HAP-1 (cell line): ENCODE measurements around the gene CDKN2D.
"Not testable (repeated sequence)": the region's sequence is repeated elsewhere in the genome, so short reads cannot be mapped to it uniquely, and the experiment has no call there.

Experiments
- DNase-seq, 2 experiments: peaks; one replicate each; pipeline ENCODE4 v3.0.0-alpha.2; 2016 to 2020; ENCODE audit warnings: low spot score in 2 of 2
- H3K27me3 ChIP-seq: fragments of 250-450 bp; sonication (Bioruptor Pico); 2 replicates; pipeline ENCODE4 v1.5.1; 2020; ENCODE audit warnings: low read depth, mild to moderate bottlenecking, moderate library complexity
- H3K36me3 ChIP-seq: fragments of 250-450 bp; sonication (Bioruptor Pico); replicated peaks from 2 replicates; pipeline ENCODE4 v1.5.1; 2020; ENCODE audit warnings: mild to moderate bottlenecking
- H3K4me1 ChIP-seq: fragments of 250-450 bp; sonication (Bioruptor Pico); 2 replicates; pipeline ENCODE4 v1.5.1; 2020; ENCODE audit warnings: mild to moderate bottlenecking
- H3K4me3 ChIP-seq: fragments of 250-450 bp; sonication (Bioruptor Pico); 2 replicates; pipeline ENCODE4 v1.5.1; 2020; ENCODE audit warnings: mild to moderate bottlenecking, moderate library complexity
- H3K9me3 ChIP-seq: fragments of 250-450 bp; sonication (Bioruptor Pico); 2 replicates; pipeline ENCODE4 v1.5.1; 2020; ENCODE audit warnings: mild to moderate bottlenecking, moderate library complexity
- in situ Hi-C: fragments of 300-500 bp; cut with MboI; formaldehyde crosslinking; loops from 3 replicates; pipeline ENCODE4 v1.14.3; 2020; ENCODE audit warnings: low sequenced_read_pairs, inconsistent platforms, mixed read lengths

CDKN2D gene

GRCh38 chr19:10593820-10594637 lies 25.2 kb upstream of the CDKN2D start:
- Histone ChIP-seq H3K36me3 (no peaks in the 10 kb centered on the region), H3K27me3 (no peaks in the 10 kb centered on the region; the same call in 1 of the 2 replicates), H3K9me3 (no peaks in the 10 kb centered on the region), H3K4me3 (no peak overlapping the region), H3K4me1 (no peaks in the 10 kb centered on the region)
- DNase-seq: no peak
- in situ Hi-C loops: no loop called here

GRCh38 chr19:10593148-10593547 lies 24.4 kb upstream of the CDKN2D start:
- Histone ChIP-seq H3K4me1 (no peaks in the 10 kb centered on the region), H3K36me3 (no peaks in the 10 kb centered on the region), H3K9me3 (no peaks in the 10 kb centered on the region), H3K27me3 (no peaks in the 10 kb centered on the region; the same call in 1 of the 2 replicates), H3K4me3 (no peak overlapping the region)
- no peak for DNase-seq
- in situ Hi-C loops: no loop called here

- Histone ChIP-seq H3K4me1 (no peaks in the 10 kb centered on the region), H3K9me3 (no peaks in the 10 kb centered on the region), H3K4me3 (no peak overlapping the region), H3K27me3 (peaks cover 4% of the 10 kb centered on the region; the same call in 1 of the 2 replicates), H3K36me3 (no peaks in the 10 kb centered on the region)
- DNase-seq: no peak
- in situ Hi-C loops: no loop called here
Observed at GRCh38 chr19:10587839-10588150, 19.0 kb upstream of the CDKN2D start.

DNA sequence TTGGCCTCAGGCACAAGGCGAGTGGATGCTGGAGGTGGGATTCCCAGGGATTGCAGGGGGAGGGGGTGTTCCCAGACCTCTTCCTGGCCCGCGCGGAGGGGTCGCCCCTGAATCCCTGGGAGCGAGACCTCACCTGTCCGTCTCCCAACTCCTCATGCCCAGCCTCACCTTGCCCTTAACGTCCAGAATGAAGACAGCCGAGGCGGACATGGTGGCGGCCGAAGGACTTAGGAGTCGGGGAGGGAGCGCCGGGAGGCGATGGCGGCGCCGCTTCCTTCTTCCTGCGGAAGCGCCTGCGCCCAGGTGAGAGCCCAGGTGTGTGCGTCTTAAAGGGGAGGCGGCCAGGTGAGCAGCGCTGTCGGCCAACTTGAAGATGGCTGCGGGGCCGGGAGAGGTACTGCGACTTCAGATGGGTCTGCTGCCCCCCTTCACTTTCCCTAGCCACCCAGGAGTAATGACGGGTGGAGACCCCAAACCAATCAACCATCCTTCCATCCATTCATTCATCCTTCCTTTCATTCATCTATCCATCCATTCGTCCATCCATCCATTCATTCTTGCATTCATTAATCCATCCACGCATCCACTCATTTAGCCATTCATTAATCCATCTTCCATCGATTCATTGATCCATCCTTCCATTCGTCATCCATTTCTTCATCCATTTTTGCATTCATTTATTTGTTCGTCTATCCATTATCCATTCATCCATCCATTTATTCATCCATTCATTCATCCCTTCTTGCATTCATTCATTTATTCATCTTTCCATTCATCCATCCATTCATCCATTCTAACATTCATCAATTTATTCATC lies 18.5 kb upstream of the CDKN2D start, which contains the start of gene AP1M2:
Gene AP1M2, minus strand, starts transcription at position 291 of the 817 bp plus-strand sequence. Its CDS starts 81 bp downstream, at position 210.
- DNase-seq: no peak
- peaks cover 4% of the 10 kb centered on the region; the same call in 1 of the 2 replicates for H3K27me3 ChIP-seq
- no peaks in the 10 kb centered on the region for H3K9me3 ChIP-seq
- H3K4me3 ChIP-seq: no peak within 1 kb of the TSS
- H3K36me3 ChIP-seq: no peaks in the 10 kb centered on the region
- H3K4me1 ChIP-seq: no peaks in the 10 kb centered on the region
- in situ Hi-C loops: no loop called here

GRCh38 chr19:10586396-10586795 lies 17.6 kb upstream of the CDKN2D start:
- DNase-seq: no peak
- H3K27me3 ChIP-seq: peaks cover 4% of the 10 kb centered on the region; the same call in 1 of the 2 replicates
- H3K36me3 ChIP-seq: no peaks in the 10 kb centered on the region
- no peaks in the 10 kb centered on the region for H3K4me1 ChIP-seq
- no peak overlapping the region for H3K4me3 ChIP-seq
- in situ Hi-C loops: no loop called here
- no peaks in the 10 kb centered on the region for H3K9me3 ChIP-seq

GRCh38 chr19:10583036-10583776 lies 14.4 kb upstream of the CDKN2D start:
- Histone ChIP-seq H3K4me3 (no peak overlapping the region), H3K36me3 (no peaks in the 10 kb centered on the region), H3K9me3 (no peaks in the 10 kb centered on the region), H3K27me3 (peaks cover 4% of the 10 kb centered on the region; the same call in 1 of the 2 replicates), H3K4me1 (no peaks in the 10 kb centered on the region)
- DNase-seq: no peak
- in situ Hi-C loops: loop anchor here (5.0 kb wide), 1 partner anchor 59 kb away; no protein-coding TSS in a partner anchor

GRCh38 chr19:10582091-10582490 lies 13.3 kb upstream of the CDKN2D start:
- H3K4me3 ChIP-seq: no peak overlapping the region
- DNase-seq: no peak
- H3K4me1 ChIP-seq: no peaks in the 10 kb centered on the region
- in situ Hi-C loops: loop anchor here (5.0 kb wide), 1 partner anchor 60 kb away; no protein-coding TSS in a partner anchor
- H3K27me3 ChIP-seq: no peaks in the 10 kb centered on the region
- H3K36me3 ChIP-seq: no peaks in the 10 kb centered on the region
- no peaks in the 10 kb centered on the region for H3K9me3 ChIP-seq

DNA sequence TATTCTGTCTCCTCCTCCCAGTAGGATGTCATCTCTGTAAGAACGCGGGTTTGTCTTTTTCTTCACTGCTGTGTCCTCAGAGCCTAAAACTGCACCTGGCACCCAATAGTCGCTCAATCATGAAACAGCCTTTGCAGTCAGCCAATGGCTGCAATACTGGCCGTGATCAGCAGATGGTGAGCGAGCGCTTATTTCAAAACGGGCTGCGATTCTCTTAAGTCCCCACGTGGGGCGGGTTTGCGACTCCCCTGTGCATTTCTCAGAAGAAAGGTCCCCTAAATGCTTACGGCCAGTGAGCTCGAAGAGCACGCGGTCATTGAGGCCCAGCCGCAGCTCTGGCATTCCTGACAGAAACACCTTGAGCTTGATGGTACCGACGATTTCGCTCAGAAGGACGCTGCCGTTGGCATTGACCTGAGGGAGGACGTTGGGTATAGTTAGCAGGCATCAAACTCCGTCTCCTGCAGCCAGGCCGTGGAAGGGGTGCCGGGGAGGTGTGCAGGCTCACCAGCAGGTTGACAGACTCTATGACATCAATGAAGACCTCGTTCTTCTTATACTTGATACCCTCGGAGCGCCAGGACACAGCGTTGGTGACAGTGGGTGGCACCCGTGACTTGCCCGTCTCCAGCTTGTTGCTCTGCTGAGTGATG lies 12.3 kb upstream of the CDKN2D start:
- peak; percentile 92 to 95 for DNase-seq
- H3K36me3 ChIP-seq: no peaks in the 10 kb centered on the region
- H3K9me3 ChIP-seq: no peaks in the 10 kb centered on the region
- H3K4me1 ChIP-seq: no peaks in the 10 kb centered on the region
- in situ Hi-C loops: loop anchor here (5.0 kb wide), 1 partner anchor 61 kb away; no protein-coding TSS in a partner anchor
- H3K27me3 ChIP-seq: no peaks in the 10 kb centered on the region
- H3K4me3 ChIP-seq: no peak overlapping the region

DNA sequence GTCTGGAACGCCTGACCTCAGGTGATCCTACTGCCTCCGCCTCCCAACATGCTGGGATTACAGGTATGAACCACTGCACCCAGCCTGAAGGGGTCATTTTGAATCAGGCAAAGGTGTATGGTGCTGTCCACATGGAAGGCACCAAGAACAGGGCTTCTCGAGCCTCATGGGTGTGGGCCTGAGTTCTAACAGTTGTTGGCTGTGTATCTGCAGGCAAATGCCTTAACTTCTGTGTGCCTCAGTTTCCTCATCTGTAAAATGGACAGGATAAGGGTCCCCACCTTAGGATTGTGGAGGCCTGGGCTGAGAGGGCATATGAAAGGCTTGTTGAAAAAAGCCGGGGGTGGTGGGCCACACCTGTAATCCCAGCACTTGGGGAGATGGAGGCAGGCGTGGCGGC lies 9.2 kb upstream of the CDKN2D start:
- no peaks in the 10 kb centered on the region for H3K4me1 ChIP-seq
- in situ Hi-C loops: no loop called here
- no peaks in the 10 kb centered on the region for H3K36me3 ChIP-seq
- H3K9me3 ChIP-seq: no peaks in the 10 kb centered on the region
- DNase-seq: no peak
- H3K4me3 ChIP-seq: no peak overlapping the region
- no peaks in the 10 kb centered on the region for H3K27me3 ChIP-seq

- in situ Hi-C loops: no loop called here
- H3K4me3 ChIP-seq: no peak overlapping the region
- no peaks in the 10 kb centered on the region for H3K36me3 ChIP-seq
- no peak for DNase-seq
- H3K27me3 ChIP-seq: no peaks in the 10 kb centered on the region
- no peaks in the 10 kb centered on the region for H3K9me3 ChIP-seq
- peaks cover 7% of the 10 kb centered on the region for H3K4me1 ChIP-seq
Observed at GRCh38 chr19:10575011-10575716, 6.4 kb upstream of the CDKN2D start.

DNA sequence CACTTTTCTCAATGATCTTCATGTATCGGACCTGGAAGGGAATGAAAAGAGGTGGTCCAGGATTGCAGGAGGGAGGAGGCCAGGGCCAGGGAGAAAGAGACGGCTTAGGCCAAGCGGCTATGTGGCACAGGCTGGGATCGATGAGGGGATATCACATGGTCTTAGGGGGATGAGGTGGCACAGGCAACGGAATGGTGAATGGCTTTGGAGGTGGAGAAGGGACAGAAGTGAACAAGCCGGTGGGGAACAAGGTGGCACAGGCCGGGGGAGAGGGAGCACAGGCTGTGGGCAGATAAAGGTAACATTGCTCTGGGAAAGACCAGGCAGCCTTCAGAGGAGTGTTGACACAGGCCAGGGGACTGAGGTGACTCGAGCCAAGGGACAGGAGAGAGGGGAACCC lies 5.7 kb upstream of the CDKN2D start:
- no peaks in the 10 kb centered on the region for H3K36me3 ChIP-seq
- no peak overlapping the region for H3K4me3 ChIP-seq
- H3K4me1 ChIP-seq: peaks cover 12% of the 10 kb centered on the region
- H3K27me3 ChIP-seq: no peaks in the 10 kb centered on the region
- in situ Hi-C loops: no loop called here
- H3K9me3 ChIP-seq: no peaks in the 10 kb centered on the region
- DNase-seq: no peak

- H3K9me3 ChIP-seq, H3K4me3 ChIP-seq, H3K27me3 ChIP-seq, H3K36me3 ChIP-seq, DNase-seq, in situ Hi-C loops: not testable (repeated sequence)
- H3K4me1 ChIP-seq: peaks cover 16% of the 10 kb centered on the region
Observed at GRCh38 chr19:10573793-10574192, 5.0 kb upstream of the CDKN2D start.
